Measurements from ENCODE around the gene YWHAQ. TPM values are rescaled to one million over a fixed set of nuclear protein-coding genes. Genes with fewer than 3 reads are reported as not detected.

YWHAQ gene
- total RNA-seq, 2 experiments from 2014 or later = 341 to 368 TPM

DNA sequence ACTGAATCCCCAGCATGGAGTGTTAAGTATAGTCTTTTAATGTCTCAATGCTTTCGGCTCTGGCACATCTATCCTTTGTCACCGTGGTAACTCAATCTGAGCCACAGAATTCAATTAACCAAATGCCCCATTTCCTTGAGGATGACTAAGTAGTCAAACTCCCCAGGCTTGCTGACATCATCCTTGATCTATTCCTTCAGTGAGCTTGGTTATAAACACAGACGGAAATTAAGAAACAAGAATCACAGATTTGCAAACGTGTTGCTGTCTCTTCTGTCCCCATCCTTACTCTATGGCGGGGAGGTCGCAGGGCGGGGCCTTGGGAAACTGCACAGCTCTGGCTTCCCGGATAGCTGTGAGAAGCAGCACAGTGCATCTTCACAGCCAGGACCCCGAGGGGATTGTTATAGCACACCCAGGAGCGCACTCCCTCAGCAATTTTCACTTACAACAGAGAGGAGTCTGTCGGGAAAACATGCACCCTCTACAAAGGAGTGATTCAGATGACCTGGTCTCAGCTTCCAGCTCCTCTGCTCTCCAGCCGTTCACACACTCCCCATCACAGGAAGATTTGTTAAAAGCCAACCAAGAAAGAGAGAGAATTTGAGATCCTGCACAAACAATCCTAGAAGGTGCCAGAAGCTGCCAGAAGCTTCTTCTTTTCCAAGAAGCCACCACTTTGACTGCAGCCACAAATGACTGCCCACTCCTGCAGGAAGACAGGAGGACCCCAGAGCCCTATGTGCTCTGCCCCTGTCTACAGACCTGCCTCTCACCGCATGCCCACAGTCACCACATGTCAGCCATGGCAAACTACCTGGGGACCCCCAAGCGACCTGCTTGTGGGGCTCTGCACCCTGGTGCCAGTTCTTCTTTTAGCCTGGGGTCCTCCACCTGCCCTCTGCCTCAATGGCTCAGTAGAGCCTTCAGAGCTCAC is 44.9 kb upstream of the YWHAQ start:
- Mint-ChIP-seq H3K4me1 (ENCODE audit: low read depth) (peaks cover 2% of the 10 kb centered on the region), H3K4me3 (no peak overlapping the region), H3K9me3 (peaks cover 1% of the 10 kb centered on the region), H3K27ac (no peak overlapping the region), H3K27me3 (no peaks in the 10 kb centered on the region), H3K36me3 (ENCODE audit: low read depth) (no peaks in the 10 kb centered on the region)
- ChIA-PET POLR2A (interaction anchor here (0.6 kb wide), 1 partner anchor 120 kb away, joined by 4 read pairs; no protein-coding TSS in a partner anchor), CTCF (interaction anchor here (1.6 kb wide), 1 partner anchor 124 kb away, joined by 4 read pairs; no protein-coding TSS in a partner anchor)
- intact Hi-C loops (cut with micrococcal nuclease) = no loop called here
- TF ChIP-seq, protein P1, sequence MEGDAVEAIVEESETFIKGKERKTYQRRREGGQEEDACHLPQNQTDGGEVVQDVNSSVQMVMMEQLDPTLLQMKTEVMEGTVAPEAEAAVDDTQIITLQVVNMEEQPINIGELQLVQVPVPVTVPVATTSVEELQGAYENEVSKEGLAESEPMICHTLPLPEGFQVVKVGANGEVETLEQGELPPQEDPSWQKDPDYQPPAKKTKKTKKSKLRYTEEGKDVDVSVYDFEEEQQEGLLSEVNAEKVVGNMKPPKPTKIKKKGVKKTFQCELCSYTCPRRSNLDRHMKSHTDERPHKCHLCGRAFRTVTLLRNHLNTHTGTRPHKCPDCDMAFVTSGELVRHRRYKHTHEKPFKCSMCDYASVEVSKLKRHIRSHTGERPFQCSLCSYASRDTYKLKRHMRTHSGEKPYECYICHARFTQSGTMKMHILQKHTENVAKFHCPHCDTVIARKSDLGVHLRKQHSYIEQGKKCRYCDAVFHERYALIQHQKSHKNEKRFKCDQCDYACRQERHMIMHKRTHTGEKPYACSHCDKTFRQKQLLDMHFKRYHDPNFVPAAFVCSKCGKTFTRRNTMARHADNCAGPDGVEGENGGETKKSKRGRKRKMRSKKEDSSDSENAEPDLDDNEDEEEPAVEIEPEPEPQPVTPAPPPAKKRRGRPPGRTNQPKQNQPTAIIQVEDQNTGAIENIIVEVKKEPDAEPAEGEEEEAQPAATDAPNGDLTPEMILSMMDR (IDR thresholded peaks at IDR 0.05) = no peak
- DNase-seq (no peak), ATAC-seq (no peak)

DNA sequence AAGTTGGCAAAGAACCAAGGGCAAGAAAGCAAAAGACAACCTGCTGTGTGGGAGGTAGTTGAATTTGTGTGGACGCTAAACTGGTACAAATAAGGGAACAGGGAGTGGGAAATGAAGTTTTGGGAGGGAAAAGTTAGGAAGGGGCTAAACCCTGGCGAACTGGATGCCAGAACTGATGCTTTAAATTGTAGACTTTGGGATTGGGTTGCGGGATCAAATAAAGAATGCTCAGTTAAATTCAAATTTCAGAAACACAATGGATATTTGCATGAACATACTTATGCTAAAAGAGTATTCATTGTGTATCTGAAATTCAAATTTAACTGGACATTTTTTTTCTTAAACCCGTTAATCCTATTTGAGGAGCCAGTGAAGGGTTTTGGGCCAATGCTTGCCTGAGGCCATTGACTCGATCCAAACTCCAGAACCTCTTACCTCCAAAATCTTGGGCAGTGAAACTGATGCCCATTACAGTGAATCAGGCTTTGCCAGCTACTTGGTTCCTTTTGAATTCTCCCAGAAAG is 44.2 kb upstream of the YWHAQ start:
- H3K4me3 Mint-ChIP-seq = no peak overlapping the region
- H3K36me3 Mint-ChIP-seq (ENCODE audit: low read depth) = no peaks in the 10 kb centered on the region
- H3K27me3 Mint-ChIP-seq = no peaks in the 10 kb centered on the region
- ATAC-seq = no peak
- H3K27ac Mint-ChIP-seq = no peak overlapping the region
- H3K4me1 Mint-ChIP-seq (ENCODE audit: low read depth) = no peaks in the 10 kb centered on the region
- intact Hi-C loops (cut with micrococcal nuclease) = no loop called here
- TF ChIP-seq, protein P1 (IDR thresholded peaks at IDR 0.05) = no peak
- no peak for DNase-seq
- H3K9me3 Mint-ChIP-seq = peaks cover 1% of the 10 kb centered on the region
- POLR2A ChIA-PET = interaction anchor here (0.6 kb wide), 1 partner anchor 119 kb away, joined by 4 read pairs; no protein-coding TSS in a partner anchor
- CTCF ChIA-PET = interaction anchor here (1.6 kb wide), 1 partner anchor 124 kb away, joined by 4 read pairs; no protein-coding TSS in a partner anchor

DNA sequence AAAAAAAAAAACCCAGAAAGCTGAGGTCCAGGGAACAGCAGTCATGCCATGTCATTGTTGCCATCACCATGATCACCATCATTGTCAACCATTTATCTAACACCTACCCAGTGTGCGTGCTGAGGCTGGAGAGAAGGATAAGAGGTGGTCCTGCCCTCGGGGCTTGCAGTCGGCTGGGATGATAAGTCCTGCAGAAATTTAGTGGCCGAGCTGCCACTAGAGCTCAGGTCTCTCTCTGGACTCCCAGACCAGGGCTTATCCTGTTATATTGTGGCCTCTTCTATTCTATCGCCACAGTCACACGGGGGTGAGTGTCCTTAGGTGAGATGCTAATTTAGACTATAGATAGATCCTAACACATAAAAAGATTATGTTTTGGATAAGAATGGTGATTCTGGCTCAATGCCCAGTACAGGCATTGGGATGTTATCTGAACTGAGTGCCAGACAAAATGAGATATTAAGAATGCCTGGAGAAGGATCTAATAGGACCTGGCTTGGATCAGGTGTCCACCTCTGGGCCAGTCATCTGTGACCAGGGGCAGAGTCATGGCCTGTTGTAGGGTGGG is 43.2 kb upstream of the YWHAQ start:
- ATAC-seq = no peak
- intact Hi-C loops (cut with micrococcal nuclease) = no loop called here
- Mint-ChIP-seq H3K9me3 (peaks cover 1% of the 10 kb centered on the region), H3K27ac (no peak overlapping the region), H3K27me3 (no peaks in the 10 kb centered on the region), H3K36me3 (ENCODE audit: low read depth) (no peaks in the 10 kb centered on the region), H3K4me1 (ENCODE audit: low read depth) (no peaks in the 10 kb centered on the region), H3K4me3 (no peak overlapping the region)
- ChIA-PET CTCF (no interaction called here), POLR2A (no interaction called here)
- DNase-seq = no peak
- TF ChIP-seq, protein P1 (IDR thresholded peaks at IDR 0.05) = no peak

DNA sequence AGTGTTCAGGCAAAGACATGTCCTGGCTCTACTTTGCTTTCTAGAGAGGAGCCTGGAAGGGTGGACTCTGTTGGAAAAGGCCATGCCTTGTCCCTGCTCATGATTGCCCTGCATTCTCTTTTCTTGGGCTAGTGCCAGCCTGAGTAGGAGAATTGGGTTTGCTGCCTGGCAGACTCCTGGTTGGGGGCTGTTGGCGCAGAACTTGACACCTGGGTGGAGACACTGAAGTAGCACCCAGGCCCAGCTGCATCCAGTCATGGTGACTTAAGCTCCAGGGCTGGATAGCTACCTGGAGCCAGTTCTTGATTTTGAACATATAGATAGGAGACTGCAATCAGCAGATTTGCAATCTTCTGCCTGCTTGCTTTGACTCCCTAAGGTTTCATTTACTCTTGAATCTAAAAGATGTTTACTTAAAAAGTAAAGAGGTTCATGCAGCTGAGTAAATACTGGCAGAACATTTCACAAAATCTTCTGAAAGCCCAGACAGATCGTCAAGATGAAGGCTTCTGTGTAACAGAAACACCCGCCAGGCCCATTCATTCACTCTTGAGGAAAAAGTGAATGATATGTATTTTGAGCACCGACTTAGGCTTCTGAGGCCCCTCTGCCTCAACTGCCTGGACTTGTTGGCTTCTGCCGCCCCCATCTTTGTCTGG is 38.0 kb upstream of the YWHAQ start:
- H3K4me3 Mint-ChIP-seq = no peak overlapping the region
- DNase-seq (no peak), ATAC-seq (no peak)
- ChIA-PET CTCF (no interaction called here), POLR2A (interaction anchor here (1.0 to 1.7 kb wide), 2 partner anchors 12 to 39 kb away, joined by 3 to 10 read pairs; no protein-coding TSS in a partner anchor)
- H3K4me1 Mint-ChIP-seq (ENCODE audit: low read depth) = peaks cover 6% of the 10 kb centered on the region
- H3K36me3 Mint-ChIP-seq (ENCODE audit: low read depth) = no peaks in the 10 kb centered on the region
- TF ChIP-seq, protein P1 (IDR thresholded peaks at IDR 0.05) = no peak
- intact Hi-C loops (cut with micrococcal nuclease) = no loop called here
- peaks cover 2% of the 10 kb centered on the region for H3K27me3 Mint-ChIP-seq
- H3K27ac Mint-ChIP-seq = no peak overlapping the region
- no peaks in the 10 kb centered on the region for H3K9me3 Mint-ChIP-seq

Data from activated CD8-positive, alpha-beta T cell treated with anti-CD3 and anti-CD28 coated beads for 36 hours (primary cell).